HFF-Myc (cell line): ENCODE data around the gene DGKG.

Experiments used
- DNase-seq: peaks from one replicate; pipeline ENCODE4 v3.0.0-alpha.2; 2011; ENCODE audit warnings: low read depth; ENCODE audit errors: extremely low read depth
- H3K4me3 ChIP-seq: replicated peaks from 2 replicates; pipeline ENCODE4 v1.5.1; 2011; ENCODE audit warnings: low read depth, mild to moderate bottlenecking, control low read depth, low read length
- CTCF ChIP-seq: IDR thresholded peaks from 2 replicates; pipeline ENCODE4 v1.5.1; 2012; ENCODE audit warnings: mild to moderate bottlenecking, low read depth, low read length, control low read depth; ENCODE audit errors: missing control alignments

The DGKG gene

GRCh38 chr3:186361762-186362536, at the start of gene DGKG:
TSS of gene DGKG (minus strand) at chr3:186362234. CDS start at chr3:186320459, 41,775 bp downstream.
- H3K4me3 ChIP-seq: no peak within 1 kb of the TSS
- no peak for TF ChIP-seq CTCF
- DNase-seq: no peak

GRCh38 chr3:186411089-186411488, 49.1 kb upstream of the DGKG start:
- H3K4me3 ChIP-seq: no peak overlapping the region
- DNase-seq: no peak
- TF ChIP-seq CTCF: no peak

GRCh38 chr3:186406669-186407635, 44.9 kb upstream of the DGKG start:
- no peak for TF ChIP-seq CTCF
- DNase-seq: no peak
- no peak overlapping the region for H3K4me3 ChIP-seq

GRCh38 chr3:186401556-186401955, 39.5 kb upstream of the DGKG start:
- TF ChIP-seq CTCF: no peak

GRCh38 chr3:186400662-186401061, 38.6 kb upstream of the DGKG start:
- no peak for DNase-seq
- H3K4me3 ChIP-seq: no peak overlapping the region
- no peak for TF ChIP-seq CTCF

More at GRCh38 chr3:186401556-186401955, 39.5 kb upstream of the DGKG start:
- H3K4me3 ChIP-seq: no peak overlapping the region
- DNase-seq: no peak

- no peak for TF ChIP-seq CTCF
- no peak overlapping the region for H3K4me3 ChIP-seq
- DNase-seq: no peak
Observed at GRCh38 chr3:186400026-186400425, 38.0 kb upstream of the DGKG start.
